Liver (tissue), 9 donors: ENCODE data around the gene ALK. TPM values are rescaled to one million over a fixed set of nuclear protein-coding genes. Genes with fewer than 3 reads are reported as not detected.

Experiments used
- DNase-seq: peaks from one replicate; pipeline ENCODE4 v3.0.0-alpha.2; 2017; ENCODE audit warnings: low spot score
- H3K27ac ChIP-seq, 2 donors: one replicate each; pipeline ENCODE4 v1.7.0; 2013; ENCODE audit warnings: inconsistent platforms in 2 of 2, low read length in 2 of 2, control low read depth in 1 of 2, low read depth in 1 of 2, mild to moderate bottlenecking in 1 of 2
- H3K27me3 ChIP-seq, 4 donors: one replicate each; pipeline versions ENCODE4 v1.6.1 to v1.7.0; 2013; ENCODE audit warnings: low read length in 3 of 4, inconsistent platforms in 1 of 4, mild to moderate bottlenecking in 1 of 4, moderate library complexity in 1 of 4; ENCODE audit not compliant: control insufficient read depth in 4 of 4, insufficient read depth in 4 of 4
- H3K36me3 ChIP-seq, 4 donors: one replicate each; pipeline versions ENCODE4 v1.6.1 to v1.7.0; 2013; ENCODE audit warnings: low read length in 3 of 4, mild to moderate bottlenecking in 3 of 4, low read depth in 1 of 4, moderate library complexity in 1 of 4; ENCODE audit not compliant: control insufficient read depth in 4 of 4, insufficient read depth in 3 of 4
- H3K4me1 ChIP-seq, 4 donors: one replicate each; pipeline versions ENCODE4 v1.6.1 to v1.7.0; 2013; ENCODE audit warnings: low read length in 3 of 4, mild to moderate bottlenecking in 3 of 4, moderate library complexity in 1 of 4; ENCODE audit not compliant: control insufficient read depth in 4 of 4, insufficient read depth in 4 of 4
- H3K4me3 ChIP-seq, 3 donors: one replicate each; pipeline versions ENCODE4 v1.6.1 to v1.7.0; 2013; ENCODE audit warnings: low read length in 3 of 3, control low read depth in 1 of 3, low read depth in 1 of 3, mild to moderate bottlenecking in 1 of 3
- H3K9ac ChIP-seq, 2 donors: one replicate each; pipeline ENCODE4 v1.7.0; 2013; ENCODE audit warnings: low read length in 2 of 2, mild to moderate bottlenecking in 2 of 2, moderate library complexity in 2 of 2, control low read depth in 1 of 2, low read depth in 1 of 2
- H3K9me3 ChIP-seq, 4 donors: one replicate each; pipeline versions ENCODE4 v1.6.1 to v1.7.0; 2013; ENCODE audit warnings: low read length in 3 of 4; ENCODE audit not compliant: control insufficient read depth in 4 of 4
- ATF3 ChIP-seq: IDR thresholded peaks from 2 replicates; pipeline ENCODE4 v1.6.1; 2016; ENCODE audit warnings: antibody characterized with exemption
- EGR1 ChIP-seq, 2 donors: IDR thresholded peaks; 2 replicates each; pipeline ENCODE4 v1.6.1; 2016 to 2018; ENCODE audit warnings: antibody characterized with exemption in 2 of 2, low read depth in 2 of 2
- FOXA1 ChIP-seq: IDR thresholded peaks from 2 replicates; pipeline ENCODE4 v1.6.1; 2016; ENCODE audit warnings: antibody characterized with exemption
- FOXA2 ChIP-seq: IDR thresholded peaks from 2 replicates; pipeline ENCODE4 v1.6.1; 2016; ENCODE audit warnings: antibody characterized with exemption
- GABPA ChIP-seq, 2 donors: IDR thresholded peaks in 1 of 2; conservative IDR thresholded peaks in 1 of 2; 2 replicates each; pipeline ENCODE4 v1.6.1; 2016; ENCODE audit warnings: antibody characterized with exemption in 2 of 2, mild to moderate bottlenecking in 1 of 2, moderate library complexity in 1 of 2
- HNF4A ChIP-seq, 2 donors: conservative IDR thresholded peaks; 2 replicates each; pipeline ENCODE4 v1.6.1; 2016; ENCODE audit warnings: antibody characterized with exemption in 2 of 2, mild to moderate bottlenecking in 2 of 2
- HNF4G ChIP-seq: IDR thresholded peaks from 2 replicates; pipeline ENCODE4 v1.6.1; 2016; ENCODE audit warnings: antibody characterized with exemption
- JUND ChIP-seq, 2 donors: IDR thresholded peaks; 2 replicates each; pipeline ENCODE4 v1.6.1; 2016; ENCODE audit warnings: antibody characterized with exemption in 2 of 2
- MAX ChIP-seq: IDR thresholded peaks from 2 replicates; pipeline ENCODE4 v1.6.1; 2016; ENCODE audit warnings: antibody characterized with exemption
- NR2F2 ChIP-seq: IDR thresholded peaks from 2 replicates; pipeline ENCODE4 v1.6.1; 2016; ENCODE audit warnings: antibody characterized with exemption
- RAD21 ChIP-seq, 2 donors: IDR thresholded peaks; 2 replicates each; pipeline ENCODE4 v1.6.1; 2016; ENCODE audit warnings: antibody characterized with exemption in 2 of 2, mild to moderate bottlenecking in 2 of 2
- REST ChIP-seq: IDR thresholded peaks from 2 replicates; pipeline ENCODE4 v1.6.1; 2016; ENCODE audit warnings: antibody characterized with exemption, mild to moderate bottlenecking
- RXRA ChIP-seq, 2 donors: IDR thresholded peaks; 2 replicates each; pipeline ENCODE4 v1.6.1; 2017 to 2018; ENCODE audit warnings: antibody characterized with exemption in 2 of 2, mild to moderate bottlenecking in 1 of 2
- SP1 ChIP-seq: IDR thresholded peaks from 2 replicates; pipeline ENCODE4 v1.6.1; 2018; ENCODE audit warnings: antibody characterized with exemption, mild to moderate bottlenecking
- TAF1 ChIP-seq: conservative IDR thresholded peaks from 2 replicates; pipeline ENCODE4 v1.6.1; 2016; ENCODE audit warnings: antibody characterized with exemption, mild to moderate bottlenecking
- YY1 ChIP-seq: IDR thresholded peaks from 2 replicates; pipeline ENCODE4 v1.6.1; 2016; ENCODE audit warnings: antibody characterized with exemption, mild to moderate bottlenecking
- WGBS: extraction: QIAGEN DNeasy Blood & Tissue Kit; methylation state at CpG from one replicate; pipeline ENCODE4 v1.1.7; 2013; 5-methylcytosine and 5-hydroxymethylcytosine counted together
- polyA plus RNA-seq, 2 donors: library from polyadenylated mRNA; stranded (reverse) in 1 of 2; unstranded in 1 of 2; fragments of 200-250 nt in 1 of 2; fragments of >200 nt in 1 of 2; fragmentation: Nextera tagmentation in 1 of 2; extraction: Ambion mirVana in 1 of 2; gene quantifications; one replicate each; pipeline versions ENCODE4 v1.2.1 to v1.2.3, GENCODE V29; 2013 to 2015
- total RNA-seq, 2 donors: library from RNA; depleted of rRNA; stranded (reverse); fragments of >200 nt; gene quantifications; one replicate each; pipeline ENCODE4 v1.2.3, GENCODE V29; 2014
- TF ChIP-seq, protein P1 (sequence below): IDR thresholded peaks from 2 replicates; pipeline ENCODE4 v1.6.1; 2016; ENCODE audit warnings: antibody characterized with exemption
- TF ChIP-seq, protein P2 (sequence below): fragments of 150-350 bp; IDR thresholded peaks from 2 replicates; pipeline ENCODE4 v1.5.1; 2017; ENCODE audit warnings: improper control_type of control experiment, low read depth, low read length; ENCODE audit not compliant: missing input control
- donor health status: healthy.
- donor health status: healthy.
- donor health status: healthy.
- donor health status: healthy.
- donor health status: healthy.

ALK gene
- total and polyA plus RNA-seq, 4 donors, result under 0.01 TPM; not detected in 3

DNA sequence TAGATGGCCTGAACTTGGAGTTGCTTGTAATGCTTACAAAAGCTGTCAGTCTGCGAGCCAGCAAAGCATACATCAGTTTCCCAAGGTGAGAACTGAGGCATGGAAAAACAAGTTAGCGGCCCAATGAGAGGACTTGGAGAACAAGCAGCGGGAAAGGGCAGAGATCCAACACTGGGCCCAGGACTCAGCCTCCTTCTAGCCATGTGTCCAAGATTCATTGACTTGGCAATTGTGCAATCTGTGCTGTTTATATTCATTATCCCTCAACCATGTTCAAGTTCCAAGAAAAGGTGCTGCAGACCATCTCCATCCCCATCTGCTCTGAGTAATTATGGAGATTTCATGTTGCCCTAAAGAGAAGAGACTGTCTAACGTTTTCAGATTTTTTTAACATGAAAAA is 187.4 kb downstream of the ALK start:
- TF ChIP-seq EGR1 (IDR thresholded peaks at IDR 0.05; ENCODE audit: low read depth in 2 of 2) (no peak), JUND (IDR thresholded peaks at IDR 0.05) (no peak), NR2F2 (no peak), ATF3 (no peak), YY1 (no peak), HNF4A (conservative IDR thresholded peaks at IDR 0.05) (no peak), HNF4G (no peak), RXRA (IDR thresholded peaks at IDR 0.05) (no peak), RAD21 (IDR thresholded peaks at IDR 0.05) (no peak), SP1 (no peak), MAX (no peak), TAF1 (no peak), GABPA (IDR thresholded peaks at IDR 0.05 in 1 of 2, conservative IDR thresholded peaks at IDR 0.05 in 1 of 2) (no peak), REST (no peak), FOXA1 (no peak), FOXA2 (no peak)
- TF ChIP-seq, protein P1, sequence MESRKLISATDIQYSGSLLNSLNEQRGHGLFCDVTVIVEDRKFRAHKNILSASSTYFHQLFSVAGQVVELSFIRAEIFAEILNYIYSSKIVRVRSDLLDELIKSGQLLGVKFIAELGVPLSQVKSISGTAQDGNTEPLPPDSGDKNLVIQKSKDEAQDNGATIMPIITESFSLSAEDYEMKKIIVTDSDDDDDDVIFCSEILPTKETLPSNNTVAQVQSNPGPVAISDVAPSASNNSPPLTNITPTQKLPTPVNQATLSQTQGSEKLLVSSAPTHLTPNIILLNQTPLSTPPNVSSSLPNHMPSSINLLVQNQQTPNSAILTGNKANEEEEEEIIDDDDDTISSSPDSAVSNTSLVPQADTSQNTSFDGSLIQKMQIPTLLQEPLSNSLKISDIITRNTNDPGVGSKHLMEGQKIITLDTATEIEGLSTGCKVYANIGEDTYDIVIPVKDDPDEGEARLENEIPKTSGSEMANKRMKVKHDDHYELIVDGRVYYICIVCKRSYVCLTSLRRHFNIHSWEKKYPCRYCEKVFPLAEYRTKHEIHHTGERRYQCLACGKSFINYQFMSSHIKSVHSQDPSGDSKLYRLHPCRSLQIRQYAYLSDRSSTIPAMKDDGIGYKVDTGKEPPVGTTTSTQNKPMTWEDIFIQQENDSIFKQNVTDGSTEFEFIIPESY, result no peak
- TF ChIP-seq, protein P2, sequence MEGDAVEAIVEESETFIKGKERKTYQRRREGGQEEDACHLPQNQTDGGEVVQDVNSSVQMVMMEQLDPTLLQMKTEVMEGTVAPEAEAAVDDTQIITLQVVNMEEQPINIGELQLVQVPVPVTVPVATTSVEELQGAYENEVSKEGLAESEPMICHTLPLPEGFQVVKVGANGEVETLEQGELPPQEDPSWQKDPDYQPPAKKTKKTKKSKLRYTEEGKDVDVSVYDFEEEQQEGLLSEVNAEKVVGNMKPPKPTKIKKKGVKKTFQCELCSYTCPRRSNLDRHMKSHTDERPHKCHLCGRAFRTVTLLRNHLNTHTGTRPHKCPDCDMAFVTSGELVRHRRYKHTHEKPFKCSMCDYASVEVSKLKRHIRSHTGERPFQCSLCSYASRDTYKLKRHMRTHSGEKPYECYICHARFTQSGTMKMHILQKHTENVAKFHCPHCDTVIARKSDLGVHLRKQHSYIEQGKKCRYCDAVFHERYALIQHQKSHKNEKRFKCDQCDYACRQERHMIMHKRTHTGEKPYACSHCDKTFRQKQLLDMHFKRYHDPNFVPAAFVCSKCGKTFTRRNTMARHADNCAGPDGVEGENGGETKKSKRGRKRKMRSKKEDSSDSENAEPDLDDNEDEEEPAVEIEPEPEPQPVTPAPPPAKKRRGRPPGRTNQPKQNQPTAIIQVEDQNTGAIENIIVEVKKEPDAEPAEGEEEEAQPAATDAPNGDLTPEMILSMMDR, result no peak
- H3K27ac ChIP-seq, result no peak overlapping the region
- H3K36me3 ChIP-seq, result no peaks in the 10 kb centered on the region
- WGBS, result 66% methylated on average over 4 of the region's 4 CpGs
- H3K9ac ChIP-seq, result no peak overlapping the region
- H3K4me3 ChIP-seq, result no peak overlapping the region
- no peak for DNase-seq
- H3K4me1 ChIP-seq, result no peaks in the 10 kb centered on the region
- no peaks in the 10 kb centered on the region for H3K9me3 ChIP-seq
- H3K27me3 ChIP-seq, result no peaks in the 10 kb centered on the region

DNA sequence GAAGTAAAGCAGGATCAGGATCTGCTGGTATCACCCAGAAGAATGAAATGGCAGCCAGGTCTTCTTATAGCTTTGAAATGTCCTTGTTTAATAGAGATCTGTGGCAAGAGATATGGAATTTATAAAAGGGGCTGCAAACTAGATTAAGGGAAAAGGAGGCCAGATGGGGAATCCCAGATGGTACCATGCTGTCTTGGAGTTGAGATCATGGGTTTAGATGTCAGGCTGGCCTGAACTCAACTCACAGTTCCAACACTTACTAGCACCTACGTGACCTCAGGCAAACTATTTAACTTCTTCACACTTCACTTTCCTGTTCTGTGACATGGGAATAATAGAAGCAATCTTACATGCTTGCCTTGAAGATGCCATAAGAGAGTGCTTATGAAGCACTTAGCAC is 188.2 kb downstream of the ALK start:
- no peaks in the 10 kb centered on the region for H3K4me1 ChIP-seq
- no peak overlapping the region for H3K9ac ChIP-seq
- no peaks in the 10 kb centered on the region for H3K9me3 ChIP-seq
- no peak for DNase-seq
- H3K27me3 ChIP-seq, result no peaks in the 10 kb centered on the region
- no peak for TF ChIP-seq TAF1
- TF ChIP-seq JUND (IDR thresholded peaks at IDR 0.05), result no peak
- TF ChIP-seq, protein P2, result no peak
- no peak for TF ChIP-seq FOXA2
- TF ChIP-seq HNF4A (conservative IDR thresholded peaks at IDR 0.05), result no peak
- TF ChIP-seq EGR1 (IDR thresholded peaks at IDR 0.05; ENCODE audit: low read depth in 2 of 2), result no peak
- H3K27ac ChIP-seq, result no peak overlapping the region
- 92% methylated on average over 1 of the region's 1 CpG for WGBS
- no peak overlapping the region for H3K4me3 ChIP-seq
- H3K36me3 ChIP-seq, result no peaks in the 10 kb centered on the region
